ENCODE data around the gene UBAP1.
"Not testable (repeated sequence)": the region's sequence is repeated elsewhere in the genome, so short reads cannot be mapped to it uniquely, and the experiment has no call there.

UBAP1 gene

DNA sequence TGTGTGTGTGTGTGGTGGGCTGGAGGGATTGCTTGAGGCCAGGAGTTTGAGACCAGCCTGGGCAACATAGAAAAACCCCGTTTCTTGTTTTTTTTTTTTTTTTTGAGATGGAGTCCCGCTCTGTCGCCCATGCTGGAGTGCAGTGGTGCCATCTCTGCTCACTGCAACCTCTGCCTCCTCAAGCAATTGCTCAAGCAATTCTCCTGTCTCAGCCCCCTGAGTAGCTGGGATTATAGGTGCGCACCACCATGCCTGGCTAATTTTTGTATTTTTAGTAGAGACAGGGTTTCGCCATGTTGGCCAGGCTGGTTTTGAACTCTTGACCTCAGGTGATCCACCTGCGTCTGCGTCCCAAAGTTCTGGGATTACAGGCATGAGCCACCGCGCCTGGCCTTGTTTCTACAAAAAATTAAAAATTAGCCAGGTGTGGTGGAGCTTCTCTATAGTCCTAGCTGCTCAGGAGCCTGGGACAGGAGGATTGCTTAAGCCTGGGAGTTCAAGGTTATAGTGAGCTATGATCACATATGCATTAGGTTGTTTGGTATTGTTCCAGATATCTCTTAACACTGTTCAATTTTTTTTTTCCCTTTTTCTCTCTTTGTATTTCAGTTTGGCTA lies 47.4 kb downstream of the UBAP1 start:
- DNase-seq = not testable (repeated sequence)

DNA sequence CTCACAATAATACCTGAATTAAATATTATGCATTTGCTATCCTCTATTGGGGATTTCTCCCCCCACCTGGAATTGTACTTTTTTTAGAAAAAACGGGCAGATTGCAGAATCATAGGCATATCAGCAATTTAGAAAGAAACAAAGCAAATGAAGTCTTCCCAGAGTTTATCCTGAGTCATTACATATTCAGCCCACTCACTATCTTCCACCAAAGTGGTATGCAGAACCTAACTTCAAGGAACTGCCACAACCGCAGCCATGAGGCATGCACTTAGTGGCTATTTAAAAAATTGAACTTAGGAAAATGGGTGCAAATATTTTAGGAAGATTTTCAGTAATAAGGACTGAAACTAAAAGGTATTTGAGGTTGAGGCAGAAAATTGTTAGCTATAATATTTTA lies 48.6 kb downstream of the UBAP1 start:
- DNase-seq = no peak

DNA sequence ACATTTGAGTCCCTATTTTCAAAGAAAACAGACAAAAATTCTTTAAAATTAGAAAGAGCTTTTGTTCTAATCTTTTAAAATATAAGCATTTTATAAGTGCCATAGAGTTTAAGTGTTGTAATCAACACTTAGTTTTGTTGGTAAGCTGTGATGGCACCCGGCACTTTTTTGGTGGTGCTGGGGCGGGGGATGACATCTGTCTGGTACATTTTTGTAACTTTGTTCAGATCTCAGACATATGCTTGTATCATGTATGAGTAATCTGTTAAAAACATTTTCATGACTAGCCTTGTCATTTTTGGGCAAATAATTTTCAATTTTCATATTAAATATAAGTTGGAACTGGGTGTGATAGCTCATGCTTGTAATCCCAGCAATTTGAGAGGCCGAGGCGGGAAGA lies 51.7 kb downstream of the UBAP1 start:
- no peak for DNase-seq

- no peak for DNase-seq
These were observed 53.4 kb downstream of the UBAP1 start for GRCh38 chr9:34232201-34232600.

DNA sequence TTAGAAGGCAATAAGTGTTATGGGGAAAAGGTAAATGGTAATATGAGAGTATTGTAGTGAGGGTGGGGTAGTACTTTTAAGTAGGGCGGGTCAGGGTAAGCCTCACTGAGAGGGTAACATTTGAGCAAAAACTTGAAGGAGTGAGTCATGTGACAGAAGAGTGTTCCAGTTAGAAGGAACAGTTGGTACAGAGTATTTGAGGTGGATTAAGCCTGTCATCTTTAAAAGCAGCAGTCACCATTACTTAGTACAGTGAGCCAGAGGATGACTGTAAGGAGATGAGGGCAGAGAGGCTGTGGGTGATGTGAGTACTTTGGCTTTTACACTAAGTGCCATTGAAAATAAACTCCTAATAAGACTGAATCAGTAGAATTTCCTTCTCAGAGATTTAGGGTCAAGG lies 54.8 kb downstream of the UBAP1 start:
- no peak for DNase-seq

DNA sequence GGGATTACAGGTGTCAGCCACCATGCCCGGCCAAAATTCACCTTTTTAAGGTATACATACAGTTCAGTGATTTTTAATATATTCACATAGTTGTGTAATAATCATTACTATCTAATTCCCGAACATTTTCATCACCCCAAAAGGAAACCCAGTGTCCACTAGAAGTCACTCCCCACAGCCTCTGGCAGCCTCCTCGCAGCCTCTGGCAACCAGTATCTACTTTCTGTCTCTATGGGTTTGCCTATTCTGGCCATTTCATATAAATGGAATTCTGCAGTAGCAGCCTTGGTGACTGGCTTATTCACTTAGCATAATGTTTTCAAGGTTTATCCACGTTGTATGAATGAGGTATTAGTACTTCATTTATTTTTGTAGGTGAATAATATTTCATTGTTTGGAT lies 59.0 kb downstream of the UBAP1 start:
- no peak for DNase-seq

- DNase-seq = no peak
These were observed 61.2 kb downstream of the UBAP1 start for GRCh38 chr9:34240006-34240405.

DNA sequence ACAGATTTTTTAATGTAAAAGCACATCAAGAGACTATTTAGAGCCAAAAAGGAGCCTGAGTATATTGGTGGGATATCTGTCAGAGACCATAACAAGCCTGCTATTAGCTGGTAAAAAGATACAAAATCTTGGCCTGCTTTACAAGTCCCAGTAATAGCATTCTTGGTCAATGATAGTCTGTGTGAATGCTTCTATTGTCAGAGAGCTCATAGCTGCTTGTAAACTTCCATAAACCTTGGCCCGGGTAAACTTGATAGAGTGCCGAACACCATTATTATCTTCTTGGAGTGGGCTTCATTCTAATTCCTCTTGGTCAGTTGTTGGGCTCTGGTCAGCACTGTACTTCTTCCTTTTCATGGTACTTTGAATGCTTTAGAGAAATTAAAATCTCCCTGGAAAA lies 64.0 kb downstream of the UBAP1 start:
- no peak for DNase-seq

DNA sequence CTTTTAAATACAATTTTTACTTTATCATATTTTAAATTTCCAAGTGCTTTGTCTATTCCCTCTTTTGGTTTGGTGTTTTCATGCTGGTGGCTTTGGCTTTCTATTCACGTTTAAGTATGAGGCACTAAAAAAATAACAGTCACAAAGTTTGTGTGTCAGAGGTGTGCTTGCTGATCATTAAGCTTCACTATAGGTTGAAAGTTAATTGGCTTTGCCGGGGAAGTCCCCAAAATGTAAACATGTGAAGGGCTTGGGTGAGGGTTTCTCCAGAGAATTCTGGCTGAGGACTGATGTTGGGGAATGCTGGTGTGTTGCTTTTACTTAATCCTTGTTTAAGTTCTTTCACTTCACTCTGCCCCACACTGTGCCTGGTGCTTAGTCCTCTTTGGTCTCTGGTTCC lies 66.4 kb downstream of the UBAP1 start:
- DNase-seq = not testable (repeated sequence)

DNA sequence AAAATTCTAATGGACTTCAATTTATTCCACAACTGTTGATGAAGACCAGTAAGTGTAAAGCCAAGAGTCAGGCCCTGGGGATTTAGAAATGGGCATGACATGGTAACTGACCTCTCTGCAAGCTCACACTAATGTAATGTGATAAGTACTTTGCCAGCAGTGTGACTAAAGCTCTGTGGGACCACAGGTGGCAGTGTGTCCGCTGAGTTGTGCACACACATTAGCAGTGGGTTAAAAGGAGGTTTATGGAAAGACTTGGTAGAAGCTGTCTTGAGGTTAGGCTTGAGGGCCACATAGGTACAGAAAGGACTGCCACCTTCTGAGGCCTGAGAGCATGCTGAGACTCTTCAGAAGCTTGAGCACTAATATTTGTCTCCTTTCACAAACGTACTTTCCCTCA lies 67.6 kb downstream of the UBAP1 start:
- no peak for DNase-seq

- DNase-seq = not testable (repeated sequence)
These were observed 68.9 kb downstream of the UBAP1 start for GRCh38 chr9:34247782-34248181.

- no peak for DNase-seq
These were observed 70.4 kb downstream of the UBAP1 start for GRCh38 chr9:34249274-34249673.

DNA sequence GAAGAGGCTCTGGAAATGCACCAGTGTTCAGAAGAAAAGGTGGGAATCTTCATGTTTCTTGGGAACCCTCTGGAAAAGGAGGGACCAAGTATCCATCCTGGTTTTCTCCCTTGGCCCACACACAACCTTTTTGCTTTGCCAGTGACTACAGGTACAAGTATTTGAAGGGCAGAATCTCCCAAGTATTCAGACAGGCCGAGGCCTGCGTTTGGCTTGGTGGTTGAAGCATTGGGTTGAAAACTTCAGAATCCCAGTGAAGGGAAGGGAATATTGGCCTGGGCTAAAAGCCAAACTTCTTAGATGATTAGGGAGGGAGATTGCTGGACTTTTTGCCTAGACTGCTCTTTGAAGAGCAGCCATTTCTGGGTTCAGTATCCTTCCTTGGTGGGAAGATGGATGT lies 71.9 kb downstream of the UBAP1 start:
- no peak for DNase-seq

DNA sequence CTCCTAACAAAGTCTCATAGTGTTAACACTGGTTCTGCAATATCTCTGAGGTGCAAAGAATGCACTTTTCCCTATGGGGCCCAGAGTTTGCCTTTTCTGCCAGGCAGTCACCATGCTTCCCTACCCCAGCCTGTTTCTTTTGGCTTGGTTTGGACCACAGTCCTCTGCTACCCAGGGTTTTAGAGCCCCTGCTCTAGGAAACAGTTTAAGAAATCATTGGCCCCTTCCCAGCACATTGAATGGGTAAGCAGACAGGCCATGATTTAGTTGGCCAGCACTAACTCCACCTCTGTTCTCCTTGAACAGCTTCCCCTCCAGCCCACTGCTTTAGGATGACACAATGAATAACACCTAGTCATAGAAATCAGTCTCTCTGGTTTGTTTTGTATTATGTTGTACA lies 73.2 kb downstream of the UBAP1 start:
- DNase-seq = no peak

GRCh38 chr9:34252670-34253459 lies 74.0 kb downstream of the UBAP1 start:
- DNase-seq = peak; percentile 71

DNA sequence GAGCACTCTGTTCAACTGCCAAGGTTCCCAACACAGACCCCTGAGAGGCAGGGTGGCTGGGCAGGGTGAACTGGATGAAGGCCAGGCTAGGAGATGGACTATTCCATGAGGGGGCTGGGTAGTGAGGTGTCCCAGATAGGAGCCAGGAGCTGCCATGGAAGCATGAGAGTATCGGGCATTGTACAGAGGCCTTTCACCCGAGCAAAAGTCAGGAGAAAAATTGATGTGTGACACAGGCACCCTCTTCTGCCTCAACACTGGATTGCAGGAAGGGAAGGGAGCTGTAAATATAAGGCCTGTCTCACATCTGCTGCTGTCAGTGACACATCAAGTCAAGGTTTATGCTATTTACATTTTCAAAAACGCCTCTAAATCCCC lies 74.6 kb downstream of the UBAP1 start:
- no peak for DNase-seq

DNA sequence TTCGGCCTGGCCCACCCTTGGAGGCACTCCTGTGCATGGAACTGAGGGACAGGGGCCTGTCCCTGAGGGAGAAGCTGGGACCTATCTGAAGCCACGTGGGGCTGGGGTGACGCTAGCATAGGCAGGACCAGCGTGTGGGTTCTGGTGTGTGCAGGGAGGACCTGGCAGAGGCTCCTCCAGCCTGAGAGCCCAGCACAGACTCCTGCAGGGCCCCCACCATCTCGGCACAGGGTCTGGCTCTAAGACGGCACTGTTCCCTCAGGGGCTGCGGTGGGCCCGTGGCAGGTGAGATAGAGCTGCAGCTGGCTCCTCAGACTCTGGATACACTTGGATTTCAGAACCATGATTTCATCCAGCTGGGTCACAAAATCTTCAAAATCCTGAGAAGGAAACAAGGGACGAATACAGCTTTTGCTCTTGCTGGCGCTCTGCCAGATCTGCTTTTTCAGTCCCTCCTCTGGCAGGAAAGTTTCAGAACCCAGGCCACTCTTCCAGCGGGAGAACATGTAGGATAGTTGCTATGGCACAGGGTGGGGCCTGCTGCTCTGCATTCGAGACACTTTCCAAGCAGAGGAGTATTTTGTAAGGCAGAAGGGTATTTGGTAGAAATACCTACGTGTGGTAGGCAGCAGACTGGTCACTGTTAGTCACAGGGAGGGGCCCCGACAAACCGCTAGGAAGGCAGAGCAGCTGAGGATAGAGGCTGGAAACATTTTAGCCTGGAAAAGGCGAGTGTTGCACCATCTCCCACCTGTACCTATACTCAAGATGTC lies 75.5 kb downstream of the UBAP1 start:
- DNase-seq = no peak

DNA sequence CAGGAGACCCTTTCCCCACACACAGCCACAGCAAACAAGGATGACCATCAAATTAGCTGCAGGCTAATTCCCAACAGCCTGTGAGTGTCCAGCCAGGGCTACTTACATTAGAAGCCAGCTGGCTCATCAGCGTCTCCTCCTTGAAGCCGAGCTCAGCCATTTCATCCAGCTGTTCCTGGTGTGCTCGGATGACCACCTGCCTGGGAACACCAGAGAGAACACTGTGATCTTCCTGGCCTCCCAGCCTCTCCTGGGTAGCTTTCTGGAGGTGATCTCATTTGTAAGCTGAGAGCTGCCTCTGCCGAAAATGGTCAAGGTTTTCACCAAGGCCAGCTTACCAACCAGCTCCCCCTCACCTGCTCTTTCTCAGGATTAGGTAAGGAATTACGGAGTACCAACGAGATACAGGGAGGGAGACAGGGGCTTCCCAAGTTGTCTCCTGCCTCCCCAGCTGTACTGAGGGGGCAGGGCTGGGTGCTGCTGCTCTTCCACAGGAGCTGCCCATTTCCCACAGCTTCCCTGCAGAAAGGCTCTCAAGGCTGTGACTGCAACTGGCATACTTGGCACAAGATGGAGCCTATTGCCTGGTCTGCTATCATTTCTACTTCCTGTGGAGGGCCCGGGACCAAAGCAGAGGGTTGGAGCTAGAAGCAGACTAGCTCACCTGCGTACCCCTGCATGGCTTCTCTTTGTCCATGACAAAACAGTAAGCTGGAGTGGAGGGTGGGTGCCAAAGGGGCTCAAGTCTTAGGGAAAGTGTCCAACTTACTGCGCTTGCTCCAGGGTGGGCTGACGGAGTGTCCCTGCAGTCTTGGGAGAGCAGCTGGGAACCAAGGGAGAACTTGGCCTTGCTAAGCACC lies 76.4 kb downstream of the UBAP1 start:
- DNase-seq = no peak

DNA sequence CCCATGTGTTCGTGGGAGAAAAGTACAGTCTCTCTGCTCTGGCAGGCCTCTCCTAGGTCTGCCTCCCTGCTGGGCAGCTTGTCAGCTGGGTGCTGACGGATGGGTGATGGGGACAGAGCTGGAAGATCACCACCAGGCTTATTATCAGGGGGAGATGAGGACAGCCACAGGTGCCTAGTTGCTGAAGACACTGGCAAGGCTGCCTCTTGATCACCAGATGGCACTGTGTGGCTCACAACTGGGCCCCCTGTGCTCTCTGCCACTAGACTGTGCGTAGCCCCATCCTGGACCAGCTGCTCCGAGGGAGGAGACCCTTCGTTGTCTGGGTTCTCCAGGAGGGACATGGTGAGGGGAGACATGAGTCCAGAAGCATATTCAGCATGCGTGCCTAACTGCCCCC lies 77.3 kb downstream of the UBAP1 start:
- DNase-seq = no peak

- DNase-seq = no peak
These were observed 78.2 kb downstream of the UBAP1 start for GRCh38 chr9:34256987-34257585.

DNA sequence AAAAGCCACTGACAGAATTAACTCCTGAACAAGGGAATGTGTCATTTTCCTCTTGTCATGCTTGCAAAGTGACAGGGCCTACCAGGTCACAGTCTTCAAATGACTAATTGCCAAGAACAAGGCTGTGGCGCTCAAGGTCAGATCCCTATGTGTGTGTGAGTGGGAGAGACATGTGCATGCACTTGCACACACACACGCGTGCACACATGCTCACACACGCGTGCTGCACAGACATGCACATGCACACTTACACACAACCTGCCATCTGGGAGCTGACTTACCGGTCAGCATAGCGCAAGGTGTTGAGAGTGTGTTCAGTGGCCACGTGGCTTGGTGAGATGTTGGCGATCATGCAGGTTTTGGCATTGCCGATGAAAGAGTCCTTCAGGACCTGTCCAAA lies 80.5 kb downstream of the UBAP1 start:
- DNase-seq = no peak

DNA sequence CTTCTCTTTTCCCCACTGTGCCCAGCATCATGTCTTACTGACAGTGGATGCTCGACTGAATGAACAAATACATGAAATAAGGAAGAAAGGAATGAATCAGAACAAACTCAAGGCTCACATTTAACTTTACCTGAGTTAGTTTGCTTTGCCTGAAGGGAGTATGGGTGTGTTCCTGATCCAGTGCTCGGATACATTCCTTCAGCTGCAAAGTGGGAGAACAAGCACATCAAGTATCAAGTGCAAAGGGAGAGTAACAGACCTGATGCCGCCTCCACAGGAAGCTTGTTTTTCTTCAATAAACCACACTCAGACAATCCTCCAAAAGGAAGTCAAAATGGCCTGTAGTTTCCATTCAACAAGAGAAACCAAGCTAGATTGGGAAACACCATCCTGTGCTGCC lies 84.1 kb downstream of the UBAP1 start:
- DNase-seq = no peak

GRCh38 chr9:34267660-34268059 lies 88.8 kb downstream of the UBAP1 start:
- DNase-seq = no peak

Data from activated T-cell treated with anti-CD3 and anti-CD28 coated beads, Interleukin-2, amount 50 U/mL, for 1 hour (primary cell).